Transverse colon (tissue), 4 donors: Measurements from ENCODE around the gene FAF2. TPM values are rescaled to one million over a fixed set of nuclear protein-coding genes. Genes with fewer than 3 reads are reported as not detected.
A peak's percentile ranks its signal among the peaks of the same experiment; 100 is the strongest.

ENCODE experiments used
- DNase-seq: peaks from one replicate; pipeline ENCODE4 v3.0.0-alpha.2; 2019
- H3K27ac ChIP-seq, 4 donors: fragments of 200-600 bp; sonication (generic); 2 replicates each; pipeline ENCODE4 v1.5.1; 2016 to 2018; ENCODE audit warnings: inconsistent platforms in 4 of 4
- H3K27me3 ChIP-seq: fragments of 200-600 bp; sonication (generic); 2 replicates; pipeline ENCODE4 v1.5.1; 2017; ENCODE audit warnings: inconsistent platforms
- H3K36me3 ChIP-seq, 4 donors: fragments of 200-600 bp; sonication (generic); 2 replicates each; pipeline ENCODE4 v1.5.1; 2017 to 2019; ENCODE audit warnings: inconsistent platforms in 4 of 4
- H3K4me1 ChIP-seq, 4 donors: fragments of 200-600 bp; sonication (generic); 2 replicates each; pipeline ENCODE4 v1.5.1; 2017 to 2020; ENCODE audit warnings: inconsistent platforms in 4 of 4
- H3K4me3 ChIP-seq, 4 donors: fragments of 200-600 bp; sonication (generic); 1 replicate in 1 of 4; 2 replicates in 3 of 4; pipeline versions ENCODE4 v1.5.1 to v1.6.1; 2017 to 2019; ENCODE audit warnings: inconsistent platforms in 4 of 4
- H3K9me3 ChIP-seq, 2 donors: fragments of 200-600 bp; sonication (generic); 2 replicates each; pipeline ENCODE4 v1.5.1; 2017 to 2019; ENCODE audit warnings: inconsistent platforms in 2 of 2
- CTCF ChIP-seq, 5 experiments: fragments of 200-600 bp in 3 of 5; fragments of 450-650 bp in 2 of 5; sonication (generic) in 3 of 5; IDR thresholded peaks; 1 replicate in 2 of 5; 2 replicates in 3 of 5; pipeline ENCODE4 v1.5.1; 2016 to 2017; ENCODE audit warnings: antibody characterized with exemption in 5 of 5, inconsistent platforms in 3 of 5, mild to moderate bottlenecking in 2 of 5, moderate library complexity in 1 of 5
- EP300 ChIP-seq: sonication (generic); formaldehyde crosslinking; IDR thresholded peaks from one replicate; pipeline ENCODE4 v1.6.1; 2017; ENCODE audit warnings: antibody characterized with exemption, low read depth
- POLR2A ChIP-seq: fragments of 450-650 bp; IDR thresholded peaks from one replicate; pipeline ENCODE4 v1.6.1; 2016; ENCODE audit warnings: antibody characterized with exemption, mild to moderate bottlenecking, moderate library complexity
- POLR2AphosphoS5 ChIP-seq, 3 donors: sonication (generic); formaldehyde crosslinking; IDR thresholded peaks; one replicate each; pipeline ENCODE4 v1.6.1; 2016; ENCODE audit warnings: antibody characterized with exemption in 3 of 3
- WGBS, 2 donors: methylation state at CpG; one replicate each; pipeline ENCODE4 v1.1.5; 2018; ENCODE audit warnings: low coverage in 1 of 2; 5-methylcytosine and 5-hydroxymethylcytosine counted together
- in situ Hi-C, 4 donors: fragments of 200-750 bp; cut with MboI; loops; one replicate each; pipeline versions ENCODE4 v1.15.0 to v1.15.1; 2017; ENCODE audit warnings: low sequenced_read_pairs in 3 of 4, low pct_ligation_motif_present in 1 of 4, low pct_unique_long_range_greater_than_20kb in 1 of 4
- intact Hi-C: fragments of 100-400 bp; cut with DNase I; formaldehyde crosslinking; loops from one replicate; pipeline ENCODE4 v1.15.1; 2023; ENCODE audit warnings: low total_unique reads
- total RNA-seq, 4 donors: library from RNA; depleted of rRNA; stranded (reverse); fragments of >200 nt; gene quantifications; one replicate each; pipeline ENCODE4 v1.1.0, GENCODE V29; 2016

Gene FAF2
- total RNA-seq, 4 donors from 2014 or later: 3.8 to 32.4 (median 26.5) TPM

GRCh38 chr5:176529116-176529740 lies 81.0 kb downstream of the FAF2 start:
- in situ Hi-C loops (no loop called here), intact Hi-C loops (no loop called here)
- WGBS, 2 donors: 88% methylated on average over 22 of the region's 26 CpGs; no CpG with 5 or more reads in 1 of the 2 donors
- peaks cover 0 to 24% (median 7%) of the 10 kb centered on the region in 4 donors for H3K36me3 ChIP-seq
- peak overlapping the region in 1 of 4 donors; percentile 25 for H3K27ac ChIP-seq
- no peak for DNase-seq
- peaks cover 16 to 34% (median 19%) of the 10 kb centered on the region in 4 donors for H3K4me1 ChIP-seq
- TF ChIP-seq CTCF (IDR thresholded peaks at IDR 0.05) (no peak), EP300 (no peak), POLR2AphosphoS5 (IDR thresholded peaks at IDR 0.05) (no peak)
- H3K27me3 ChIP-seq: no peaks in the 10 kb centered on the region
- no peaks in the 10 kb centered on the region for H3K9me3 ChIP-seq
- no peak overlapping the region for H3K4me3 ChIP-seq

- H3K9me3 ChIP-seq: no peaks in the 10 kb centered on the region
- no peak overlapping the region for H3K4me3 ChIP-seq
- WGBS, 2 donors: 20 to 69% methylated on average over 2 to 11 of the region's 11 CpGs
- DNase-seq: no peak
- in situ Hi-C loops (no loop called here), intact Hi-C loops (no loop called here)
- H3K27me3 ChIP-seq: no peaks in the 10 kb centered on the region
- TF ChIP-seq POLR2A (no peak), EP300 (no peak), POLR2AphosphoS5 (IDR thresholded peaks at IDR 0.05) (no peak), CTCF (IDR thresholded peaks at IDR 0.05) (no peak)
- H3K4me1 ChIP-seq: peaks cover 21 to 39% (median 24%) of the 10 kb centered on the region in 4 donors
- H3K36me3 ChIP-seq: peaks cover 0 to 24% (median 7%) of the 10 kb centered on the region in 4 donors
- peak overlapping the region in 1 of 4 donors; percentile 25 for H3K27ac ChIP-seq
Observed at GRCh38 chr5:176529741-176530141, 81.6 kb downstream of the FAF2 start.

- TF ChIP-seq CTCF (IDR thresholded peaks at IDR 0.05) (no peak), POLR2A (no peak), EP300 (no peak), POLR2AphosphoS5 (IDR thresholded peaks at IDR 0.05) (no peak)
- in situ Hi-C loops: no loop called here
- Histone ChIP-seq H3K9me3 (no peaks in the 10 kb centered on the region), H3K4me3 (no peak overlapping the region), H3K36me3 (peaks cover 0 to 24% (median 7%) of the 10 kb centered on the region in 4 donors), H3K27ac (peak overlapping the region; percentile 0 to 53 (median 22)), H3K27me3 (no peaks in the 10 kb centered on the region), H3K4me1 (peaks cover 29 to 46% (median 31%) of the 10 kb centered on the region in 4 donors)
- intact Hi-C loops: no loop called here
- DNase-seq: no peak
- WGBS, 2 donors: 81% methylated on average over 24 of the region's 28 CpGs; no CpG with 5 or more reads in 1 of the 2 donors
Observed at GRCh38 chr5:176530393-176530982, 82.3 kb downstream of the FAF2 start.

- peaks cover 29 to 50% (median 36%) of the 10 kb centered on the region in 4 donors for H3K4me1 ChIP-seq
- H3K27me3 ChIP-seq: no peaks in the 10 kb centered on the region
- peak overlapping the region; percentile 0 to 53 (median 22) for H3K27ac ChIP-seq
- 57% methylated on average over 21 of the region's 24 CpGs; no CpG with 5 or more reads in 1 of the 2 donors for WGBS, 2 donors
- DNase-seq: no peak
- no peak for TF ChIP-seq EP300
- no peak for TF ChIP-seq CTCF (IDR thresholded peaks at IDR 0.05)
- no peak for TF ChIP-seq POLR2AphosphoS5 (IDR thresholded peaks at IDR 0.05)
- intact Hi-C loops: no loop called here
- H3K36me3 ChIP-seq: peaks cover 0 to 24% (median 7%) of the 10 kb centered on the region in 4 donors
- in situ Hi-C loops: no loop called here
- H3K4me3 ChIP-seq: no peak overlapping the region
- no peaks in the 10 kb centered on the region for H3K9me3 ChIP-seq
Observed at GRCh38 chr5:176530983-176531901, 83.1 kb downstream of the FAF2 start.
